Fibroblast of gingiva (primary cell): ENCODE data around the gene ERN1.
"Not testable (repeated sequence)": the region's sequence is repeated elsewhere in the genome, so short reads cannot be mapped to it uniquely, and the experiment has no call there.

Experiments used
- DNase-seq: peaks from one replicate; pipeline ENCODE4 v3.0.0-alpha.2; 2011; ENCODE audit warnings: low read depth

ERN1 gene

DNA sequence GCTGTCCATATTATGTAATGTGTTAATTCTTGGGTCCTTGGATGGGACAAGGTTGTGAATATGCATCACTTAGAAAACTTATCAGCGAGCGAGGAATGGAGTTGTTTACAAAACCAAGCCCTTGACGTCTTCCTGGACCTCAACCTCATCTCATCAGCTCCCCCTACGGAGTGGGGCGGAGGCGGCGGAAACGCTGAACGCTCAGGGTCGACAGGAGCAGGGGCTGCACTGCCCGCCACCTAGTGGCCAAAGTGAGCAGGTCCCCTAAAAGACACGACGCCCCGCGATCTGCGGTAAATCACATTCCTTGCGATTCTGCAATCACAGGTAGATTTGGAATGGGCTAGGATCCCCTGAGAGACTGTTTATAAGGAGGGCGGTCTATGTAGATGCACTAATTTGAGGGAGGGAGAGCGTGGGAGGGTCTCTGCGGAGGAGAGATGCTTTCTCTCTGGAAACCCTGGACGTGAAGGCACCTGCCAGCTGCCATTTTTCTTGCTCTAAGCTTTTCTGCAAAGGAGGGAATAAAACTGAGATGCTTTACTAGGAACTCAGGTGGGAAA is 104.1 kb downstream of the ERN1 start:
- peak; percentile 50 for DNase-seq

DNA sequence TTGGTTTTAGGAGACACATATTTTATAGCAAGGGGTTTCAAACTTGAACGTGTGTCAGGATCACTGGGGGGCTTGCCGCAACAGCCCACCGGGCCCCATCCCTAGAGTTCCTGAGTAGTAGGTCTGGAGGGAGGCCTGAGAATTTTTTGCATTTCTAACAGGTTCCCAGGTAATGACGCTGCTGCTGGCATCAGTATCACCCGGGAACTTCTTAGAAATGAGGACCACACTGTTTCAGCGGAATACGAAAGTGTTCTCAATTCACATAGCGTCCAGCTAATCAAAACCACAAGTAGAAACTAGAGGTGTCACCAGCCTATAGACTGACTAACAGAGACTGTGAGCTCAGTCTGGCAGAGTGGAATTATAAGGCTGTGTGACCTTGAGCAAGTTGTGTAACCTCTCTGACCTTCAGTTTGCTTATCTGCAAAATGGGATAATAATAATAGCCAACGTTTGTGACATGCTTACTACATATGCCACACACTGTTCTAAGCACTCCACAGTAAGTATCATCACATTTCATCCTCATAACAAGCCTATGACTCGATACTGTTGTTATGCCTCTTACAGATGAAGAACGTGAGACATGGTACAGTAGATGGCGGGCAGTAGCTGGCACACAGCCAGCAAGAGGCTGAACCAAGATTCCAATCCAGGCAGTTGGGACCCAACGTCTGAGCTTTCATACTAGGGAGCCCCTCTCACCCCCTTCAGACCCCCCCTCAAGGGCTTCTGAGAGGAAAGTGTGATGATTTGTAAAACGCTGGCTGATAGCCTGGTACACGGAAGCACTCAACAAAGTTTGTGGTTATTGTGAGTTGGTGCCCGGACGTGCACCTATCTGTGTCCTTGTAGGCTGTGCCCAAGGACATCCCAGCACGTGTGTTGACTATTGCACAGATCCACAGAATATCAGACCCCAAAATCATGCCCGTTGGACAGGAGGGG is 104.9 kb downstream of the ERN1 start:
- peak; percentile 17 for DNase-seq

DNA sequence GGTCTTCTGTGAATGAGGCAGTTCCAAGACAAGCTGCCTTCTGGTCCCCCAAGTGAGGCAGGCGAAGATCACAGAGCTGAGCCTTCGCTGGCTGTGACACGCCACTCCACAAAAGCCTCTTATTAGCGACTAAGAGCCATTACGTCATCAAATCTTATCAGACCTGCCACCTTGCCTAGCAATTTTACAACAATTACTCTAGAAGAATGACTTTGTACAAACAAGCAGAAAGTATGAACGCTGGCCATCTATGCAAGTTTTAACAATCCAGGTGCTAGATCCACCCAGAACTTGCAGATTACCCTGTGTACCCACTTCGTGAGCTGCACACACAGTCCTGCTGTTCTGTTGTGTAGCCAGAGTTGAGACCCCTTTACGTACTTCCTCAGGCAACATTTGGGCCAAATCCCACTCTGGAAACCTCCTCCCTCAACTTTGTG is 105.7 kb downstream of the ERN1 start:
- DNase-seq: no peak

DNA sequence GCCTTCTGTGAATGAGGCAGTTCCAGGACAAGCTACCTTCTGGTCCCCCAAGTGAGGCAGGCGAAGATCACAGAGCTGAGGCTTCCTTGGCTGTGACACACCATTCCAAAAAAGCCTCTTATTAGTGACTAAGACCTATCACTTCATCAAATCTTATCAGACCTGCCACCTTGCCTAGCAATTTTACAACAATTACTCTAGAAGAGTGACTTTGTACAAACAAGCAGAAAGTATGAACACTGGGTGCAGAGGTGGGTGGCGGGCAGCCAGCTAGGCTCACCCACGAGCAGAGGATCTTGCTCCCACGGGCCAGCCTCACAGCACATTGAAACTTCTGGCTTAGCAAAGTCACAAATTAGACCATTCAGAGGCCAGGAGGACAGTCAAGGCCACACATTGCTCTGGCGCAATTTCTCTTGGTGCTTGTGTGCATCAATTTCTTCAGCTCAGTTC is 107.3 kb downstream of the ERN1 start:
- no peak for DNase-seq

DNA sequence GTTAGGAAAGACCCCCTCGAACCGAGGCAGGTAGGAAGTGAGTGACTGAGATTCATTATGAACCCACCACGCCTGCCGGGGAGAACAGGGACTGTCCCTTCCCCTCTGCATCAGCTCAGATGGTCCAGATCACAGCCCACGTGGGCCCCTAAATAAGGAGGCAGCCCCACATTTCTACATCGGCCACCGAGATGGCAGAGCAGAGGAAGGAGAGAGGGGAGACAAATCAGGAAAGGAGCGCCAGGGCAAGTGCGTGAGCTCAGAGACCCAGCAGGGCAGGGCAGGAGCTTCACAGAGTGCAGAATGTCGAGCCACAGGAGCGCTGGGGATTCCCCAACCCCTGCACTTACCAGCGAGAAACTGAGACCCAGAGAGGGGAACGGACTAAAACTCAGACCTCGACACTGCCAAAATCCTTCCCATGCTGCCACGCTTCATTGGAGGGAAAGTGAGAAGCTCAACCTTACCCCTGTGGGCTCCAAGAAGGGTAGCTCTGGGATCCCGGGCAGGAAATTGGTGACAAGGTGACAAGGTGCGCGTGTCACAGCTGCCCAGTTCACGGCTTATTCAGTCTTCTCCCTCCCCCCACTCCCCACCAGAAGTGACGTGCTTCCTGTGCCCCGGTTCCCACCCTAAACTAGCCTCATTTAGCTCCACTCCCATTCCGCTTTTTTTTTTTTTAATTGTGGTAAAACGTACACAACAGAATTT is 109.7 kb downstream of the ERN1 start, which contains the start of gene ICAM2:
Gene ICAM2, minus strand, starts transcription at position 578 of the 711 bp plus-strand sequence. CDS start 13,942 bp downstream, outside the sequence.
- DNase-seq: no peak

DNA sequence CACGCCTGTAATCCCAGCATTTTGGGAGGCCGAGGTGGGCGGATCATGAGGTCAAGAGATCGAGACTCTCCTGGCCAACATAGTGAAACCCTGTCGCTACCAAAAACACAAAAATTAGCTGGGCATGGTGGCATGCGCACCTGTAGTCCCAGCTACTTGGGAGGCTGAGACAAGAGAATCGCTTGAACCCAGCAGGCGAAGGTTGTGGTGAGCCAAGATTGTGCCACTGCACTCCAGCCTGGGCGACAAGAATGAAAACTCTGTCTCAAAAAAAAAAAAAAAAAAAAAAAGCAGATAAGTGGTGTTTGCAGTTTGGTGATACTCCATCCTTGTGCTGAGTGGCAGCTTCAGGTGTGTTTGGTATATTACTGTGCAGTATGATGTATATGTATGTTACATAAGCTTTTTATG is 110.4 kb downstream of the ERN1 start:
- DNase-seq: not testable (repeated sequence)

DNA sequence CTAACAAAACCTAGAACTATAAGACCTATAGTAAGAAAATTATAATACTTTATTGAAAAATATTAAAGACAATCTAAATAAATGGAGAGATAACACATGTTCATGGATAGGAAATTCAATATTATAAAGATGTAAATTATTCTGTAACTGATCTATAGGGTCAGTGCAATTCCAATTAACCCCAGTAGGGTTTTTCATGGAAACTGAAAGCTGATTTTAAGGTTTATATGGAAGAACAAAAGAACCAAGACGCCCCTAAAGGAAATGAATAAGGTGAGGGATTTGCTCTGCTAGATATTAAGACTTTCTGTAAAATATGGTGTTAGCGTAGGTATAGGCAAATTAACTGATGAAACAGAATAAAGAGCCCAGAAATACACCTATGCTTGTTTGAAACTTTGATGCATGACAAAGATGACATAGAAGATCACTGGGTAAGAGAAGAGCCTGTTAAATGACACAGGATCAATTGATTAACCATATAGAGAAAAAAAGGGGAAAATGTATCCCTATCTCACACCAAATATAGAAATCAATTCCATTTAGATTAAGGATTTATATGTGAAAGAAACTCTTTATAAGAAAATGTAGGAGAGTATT is 112.5 kb downstream of the ERN1 start:
- DNase-seq: no peak

DNA sequence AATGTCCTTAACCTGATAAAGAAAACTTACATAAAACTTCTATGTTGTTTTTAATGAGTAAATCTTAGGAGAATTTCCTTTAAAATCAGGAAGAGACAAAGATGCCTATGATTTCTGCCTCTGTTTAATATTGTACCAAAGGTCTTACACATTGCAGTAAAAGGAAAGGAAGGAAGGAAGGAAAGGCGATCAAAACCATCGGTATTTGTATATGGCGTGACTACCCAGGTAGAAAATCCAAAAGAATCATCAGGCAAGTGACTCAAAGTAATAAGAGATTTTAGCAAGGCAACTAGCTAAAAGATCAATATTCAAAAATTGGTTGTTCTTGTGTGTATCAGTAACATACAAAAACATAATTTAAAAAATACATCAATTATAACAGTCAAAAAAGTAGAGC is 113.0 kb downstream of the ERN1 start:
- no peak for DNase-seq

DNA sequence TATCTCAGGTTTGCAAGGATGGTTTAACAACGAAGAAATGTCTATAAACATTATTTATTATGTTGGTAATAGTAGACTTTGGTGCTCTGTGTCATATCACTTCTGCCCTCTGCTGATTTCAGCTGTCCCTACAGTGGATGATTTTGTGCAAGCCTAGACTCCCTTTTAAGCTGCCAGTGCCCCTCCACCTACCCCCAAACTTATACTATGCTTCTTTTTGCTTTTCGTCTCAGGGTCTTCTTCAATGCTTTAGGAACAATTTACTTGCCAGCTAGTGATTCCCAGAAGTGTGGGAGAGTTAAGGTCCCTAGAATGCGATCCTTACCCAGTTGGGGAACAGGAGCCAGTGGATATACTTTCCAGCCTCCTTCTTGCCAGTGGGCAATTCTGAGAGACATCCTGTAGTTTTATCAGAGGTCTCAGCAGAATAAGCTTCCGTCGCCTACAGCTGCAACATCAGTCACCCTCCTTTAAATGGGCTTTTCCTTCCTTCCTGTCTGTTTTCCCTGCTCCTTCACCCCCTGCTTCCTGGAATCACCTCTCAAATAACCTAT is 113.6 kb downstream of the ERN1 start:
- DNase-seq: no peak

DNA sequence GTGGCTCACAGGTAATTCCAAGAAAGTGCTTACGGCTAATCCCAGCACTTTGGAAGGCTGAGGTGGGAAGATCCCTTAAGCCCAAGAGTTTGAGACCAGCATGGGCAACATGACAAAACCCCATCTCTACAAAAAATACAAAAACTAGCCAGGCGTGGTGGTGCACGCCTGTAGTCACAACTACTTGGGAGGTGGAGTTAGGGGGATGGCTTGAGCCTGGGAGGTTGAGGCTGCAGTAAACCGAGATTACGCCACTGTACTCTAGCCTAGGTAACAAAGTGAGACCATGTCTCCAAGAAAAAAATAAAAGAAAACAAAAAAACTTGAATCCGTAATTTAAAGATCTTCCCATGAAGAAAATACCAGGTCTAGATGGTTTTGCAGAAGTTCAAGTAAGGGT is 114.5 kb downstream of the ERN1 start:
- DNase-seq: no peak

DNA sequence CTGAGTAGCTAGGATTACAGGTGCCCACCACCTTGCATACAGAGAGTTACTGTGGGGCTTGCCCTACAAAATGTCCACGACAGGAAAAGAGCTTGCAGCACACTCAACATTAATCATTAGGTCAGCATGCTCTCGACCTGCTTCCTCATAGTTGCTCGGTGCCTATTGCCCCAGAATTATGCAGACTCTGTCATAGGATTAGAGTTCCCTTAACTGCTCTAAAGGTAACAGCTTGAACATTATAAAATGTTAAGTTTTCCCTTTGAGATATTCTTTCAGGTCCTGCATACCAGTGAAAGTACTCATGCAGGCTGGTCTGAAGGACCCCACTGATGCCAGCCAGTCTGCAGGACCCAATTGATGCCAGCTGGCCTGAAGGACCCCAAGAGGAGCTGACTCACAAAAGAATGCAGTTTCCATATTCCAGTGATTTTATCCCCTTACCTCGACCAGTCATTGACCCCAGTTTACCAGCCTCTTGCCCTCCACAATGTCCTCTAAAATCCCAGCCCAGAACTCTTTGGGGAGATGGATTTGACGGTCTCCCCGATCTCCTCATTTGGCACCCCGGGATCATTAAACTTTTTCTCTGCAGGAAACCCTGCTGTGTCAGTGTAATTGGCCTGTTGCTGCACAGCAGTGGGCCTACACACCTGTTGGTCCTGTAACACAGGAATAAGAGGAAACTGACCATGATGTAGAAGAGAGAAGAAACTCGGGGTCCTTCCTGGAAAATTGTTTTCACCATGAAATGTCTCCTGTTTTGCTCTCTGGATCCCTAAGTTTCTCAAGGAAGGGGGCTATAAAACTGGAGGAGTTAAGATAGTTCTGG is 120.2 kb downstream of the ERN1 start:
- DNase-seq: peak; percentile 38

DNA sequence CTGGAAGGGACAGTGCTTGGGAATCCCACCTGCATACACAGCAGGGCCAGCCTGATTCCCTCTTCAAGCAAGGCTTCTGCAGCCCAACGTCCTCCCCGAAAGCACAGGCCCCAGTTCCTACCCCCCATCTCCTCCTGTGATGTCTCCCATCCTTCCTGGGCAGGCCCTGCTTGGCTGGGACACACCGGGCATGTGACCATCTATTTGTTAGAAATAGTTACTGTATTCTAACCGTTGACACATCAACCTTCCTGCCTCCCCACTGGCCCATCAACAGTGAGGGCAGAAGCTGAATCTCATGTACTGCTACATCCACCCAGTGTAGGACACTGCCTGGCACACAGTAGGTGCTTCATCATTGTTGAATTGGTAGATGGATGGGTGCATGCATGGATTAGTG is 121.1 kb downstream of the ERN1 start:
- DNase-seq: no peak

DNA sequence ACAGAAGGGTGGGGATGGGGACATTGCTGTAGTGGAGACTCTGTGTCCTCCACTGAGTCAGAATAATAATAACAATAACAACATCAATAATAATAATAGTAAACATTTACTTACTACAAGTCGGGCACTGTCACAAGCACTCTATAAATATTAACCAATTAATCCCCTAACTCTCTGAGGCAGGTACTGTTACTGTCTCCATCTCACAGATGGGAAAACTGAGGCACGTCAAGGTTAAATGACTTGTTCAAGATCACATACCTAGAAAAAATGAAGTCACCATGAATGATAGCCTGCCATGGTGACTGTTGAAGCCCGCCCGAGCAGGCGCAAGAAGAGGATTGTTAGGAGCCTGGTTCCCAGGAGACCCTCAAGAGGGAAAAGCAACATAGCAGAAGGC is 121.6 kb downstream of the ERN1 start:
- no peak for DNase-seq

DNA sequence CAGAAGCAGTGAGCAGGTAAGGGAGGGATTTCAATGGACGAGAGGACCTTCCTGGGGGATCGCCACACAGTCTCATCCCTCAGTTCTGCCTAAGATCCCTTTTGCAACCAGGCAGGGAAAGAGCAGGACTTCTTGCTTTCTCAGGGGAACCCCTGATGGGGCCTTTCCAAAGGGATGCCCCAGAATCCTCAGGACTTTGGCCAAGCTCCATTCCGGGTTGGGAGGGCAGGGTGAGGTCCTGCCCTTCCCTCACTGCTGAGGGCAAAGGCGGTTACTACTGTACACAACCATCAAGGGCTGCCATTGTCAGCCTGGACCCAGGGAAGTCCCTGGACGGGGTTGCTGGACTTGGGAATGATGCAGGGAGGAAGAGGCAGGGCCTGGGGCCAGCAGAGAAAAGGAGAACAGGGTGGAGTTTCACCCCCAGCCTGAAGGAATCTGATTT is 122.1 kb downstream of the ERN1 start:
- DNase-seq: no peak

DNA sequence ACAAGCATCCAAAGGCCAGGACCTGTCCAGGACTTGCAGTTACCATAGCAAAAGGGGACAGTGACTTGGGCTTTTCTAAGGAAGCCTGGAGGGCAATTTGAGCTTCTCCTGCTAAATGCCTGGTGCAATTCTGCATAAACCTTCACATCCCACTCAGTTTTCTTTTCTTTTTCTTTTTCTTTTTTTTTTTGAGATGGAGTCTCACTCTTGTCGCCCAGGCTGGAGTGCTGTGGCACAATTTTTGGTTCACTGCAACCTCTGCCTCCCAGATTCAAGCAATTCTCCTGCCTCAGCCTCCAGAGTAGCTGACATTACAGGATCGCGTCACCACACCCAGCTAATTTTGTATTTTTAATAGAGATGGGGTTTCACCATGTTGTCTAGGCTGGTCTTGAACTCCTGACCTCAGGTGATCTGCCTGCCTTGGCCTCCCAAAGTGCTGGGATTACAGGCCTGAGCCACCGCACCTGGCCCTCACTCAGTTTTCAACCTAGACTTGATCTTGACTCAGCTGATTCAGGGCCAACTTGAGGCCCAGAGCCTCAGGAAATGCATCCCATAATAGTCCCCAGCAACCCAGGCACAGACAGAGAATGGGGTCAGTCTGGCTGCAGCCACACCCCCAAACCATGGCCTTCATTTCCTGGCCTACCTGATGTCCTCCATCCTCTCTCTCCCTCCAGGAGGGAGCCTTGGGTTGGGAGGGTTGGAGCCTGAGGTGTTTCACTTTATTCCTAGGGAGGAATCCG is 122.7 kb downstream of the ERN1 start:
- not testable (repeated sequence) for DNase-seq

DNA sequence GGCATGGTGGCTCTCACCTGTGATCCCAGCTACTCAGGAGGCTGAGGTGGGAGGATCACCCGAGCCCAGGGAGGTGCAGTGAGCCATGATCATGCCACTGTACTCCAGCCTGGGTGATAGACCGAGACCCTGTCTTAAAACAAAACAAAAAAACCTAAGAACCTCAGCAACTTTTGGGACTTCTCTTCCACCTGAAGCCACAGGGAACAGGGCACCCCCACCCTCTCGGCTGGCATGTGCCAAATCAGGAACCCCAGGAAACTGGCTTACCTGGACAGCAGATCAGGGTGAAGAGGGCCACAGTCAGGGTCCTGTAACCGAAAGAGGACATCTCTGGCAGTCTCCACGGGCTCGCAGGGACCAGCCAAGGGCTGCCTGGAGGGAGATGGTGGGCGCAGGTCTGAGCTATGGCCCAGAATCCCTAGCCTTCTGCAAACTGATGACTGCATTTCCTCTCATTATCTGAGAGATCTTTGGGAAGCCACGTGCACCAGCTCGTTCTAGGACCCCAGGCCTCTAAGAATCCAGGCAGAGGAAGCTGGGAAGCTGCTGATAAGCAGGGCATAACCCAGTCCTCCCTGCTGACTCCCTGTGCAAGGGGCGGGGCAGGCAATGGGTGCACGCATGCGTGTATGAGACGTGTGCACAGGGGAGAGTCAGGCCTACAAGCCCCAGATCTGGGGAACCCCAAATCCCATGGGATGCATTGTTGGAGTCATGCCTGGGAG is 123.4 kb downstream of the ERN1 start:
- DNase-seq: peak; percentile 38

DNA sequence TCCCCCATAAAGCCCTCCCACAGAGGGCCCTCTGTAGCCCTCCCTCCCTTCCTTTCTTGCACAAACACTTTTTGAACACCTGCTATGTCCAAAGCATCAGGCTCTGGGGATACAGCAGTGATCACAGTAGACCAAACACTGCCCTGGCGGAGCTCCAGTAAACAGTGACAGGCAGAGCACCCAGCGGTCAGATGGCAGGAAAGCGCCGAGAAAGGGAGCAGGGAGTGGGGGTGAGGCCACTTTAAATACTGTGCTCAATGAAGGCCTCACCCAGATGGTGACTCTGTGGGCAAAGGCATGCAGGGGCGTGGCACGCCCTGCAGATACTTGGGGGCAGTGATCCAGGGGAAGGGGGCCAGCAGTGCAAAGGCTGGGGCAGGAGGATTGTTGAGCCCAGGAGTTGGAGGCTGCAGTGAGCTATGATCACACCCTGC is 124.2 kb downstream of the ERN1 start:
- DNase-seq: no peak

DNA sequence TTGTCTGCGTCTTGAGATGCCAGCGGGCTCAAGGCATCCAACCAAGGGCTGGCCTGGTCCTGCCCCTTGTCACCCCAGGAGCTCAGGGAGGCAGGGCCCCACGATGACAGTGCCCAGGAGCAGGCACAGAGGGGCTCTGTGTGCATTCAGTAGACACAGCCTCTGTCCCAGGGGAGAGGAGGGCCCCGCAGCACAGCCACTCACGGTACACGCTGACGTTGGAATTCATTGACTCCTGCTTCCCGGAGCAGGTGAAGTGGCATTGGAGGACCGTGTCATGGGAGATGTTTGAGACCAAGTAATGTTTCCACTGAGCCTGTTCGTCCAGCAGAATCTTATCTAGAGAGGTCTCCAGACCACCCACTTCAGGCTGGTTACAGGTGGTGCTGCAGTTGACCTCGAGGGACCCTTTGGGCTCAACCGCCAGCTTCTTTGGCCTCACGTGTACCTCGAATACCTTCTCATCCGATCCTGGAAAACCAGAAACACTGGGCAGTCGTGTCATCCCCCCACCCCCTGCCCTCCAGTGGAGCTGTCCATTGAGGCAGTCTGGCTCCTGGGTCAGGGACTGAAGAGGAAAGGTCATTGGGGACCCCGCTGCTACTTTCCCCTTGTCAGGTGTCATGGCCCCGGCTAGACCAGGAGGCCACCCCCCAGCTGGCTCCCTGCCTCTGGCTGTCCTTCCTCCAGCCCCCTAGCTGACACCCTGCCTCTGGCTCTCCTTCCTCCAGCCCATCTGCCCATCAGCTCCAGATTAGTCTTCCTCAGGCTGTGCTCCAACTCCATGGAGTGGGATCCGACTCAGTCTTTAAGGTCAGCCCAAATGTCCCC is 124.8 kb downstream of the ERN1 start:
- no peak for DNase-seq
